Parathyroid adenoma (tissue), 2 donors: ENCODE data around the gene TTL.

ENCODE experiments used
- H2AFZ ChIP-seq: fragments of 300-600 bp; sonication (generic); one replicate; pipeline ENCODE4 v1.7.0; 2017; ENCODE audit warnings: antibody characterized with exemption, mild to moderate bottlenecking
- H3K27ac ChIP-seq: fragments of 300-600 bp; sonication (generic); one replicate; pipeline ENCODE4 v1.7.0; 2017
- H3K27me3 ChIP-seq: fragments of 300-600 bp; sonication (generic); one replicate; pipeline ENCODE4 v1.7.0; 2017; ENCODE audit warnings: low read length; ENCODE audit not compliant: control insufficient read depth, insufficient read depth
- H3K36me3 ChIP-seq: fragments of 300-600 bp; sonication (generic); one replicate; pipeline ENCODE4 v1.7.0; 2017; ENCODE audit warnings: low read length; ENCODE audit not compliant: control insufficient read depth, insufficient read depth
- H3K4me1 ChIP-seq: fragments of 300-600 bp; sonication (generic); one replicate; pipeline ENCODE4 v1.7.0; 2017; ENCODE audit warnings: control low read depth
- H3K4me2 ChIP-seq: fragments of 300-600 bp; sonication (generic); one replicate; pipeline ENCODE4 v1.7.0; 2017; ENCODE audit warnings: low read length
- H3K4me3 ChIP-seq: fragments of 300-600 bp; sonication (generic); one replicate; pipeline ENCODE4 v1.7.0; 2017; ENCODE audit warnings: low read depth, low read length
- H3K79me2 ChIP-seq: fragments of 300-600 bp; sonication (generic); one replicate; pipeline ENCODE4 v1.7.0; 2017; ENCODE audit warnings: control low read depth
- H3K9ac ChIP-seq: fragments of 300-600 bp; sonication (generic); one replicate; pipeline ENCODE4 v1.7.0; 2017; ENCODE audit warnings: mild to moderate bottlenecking
- H3K9me3 ChIP-seq: fragments of 300-600 bp; sonication (generic); one replicate; pipeline ENCODE4 v1.7.0; 2017; ENCODE audit warnings: low read length; ENCODE audit not compliant: control insufficient read depth
- TF ChIP-seq, protein P1 (sequence below): fragments of 300-600 bp; sonication (generic); IDR thresholded peaks from one replicate; pipeline ENCODE4 v1.7.0; 2017; ENCODE audit warnings: antibody characterized with exemption, mild to moderate bottlenecking
- donor health status: primary hyperparathyroidism.

TTL gene

GRCh38 chr2:112474844-112475486, 7.0 kb upstream of the TTL start:
- H3K79me2 ChIP-seq = no peaks in the 10 kb centered on the region
- TF ChIP-seq, protein P1, sequence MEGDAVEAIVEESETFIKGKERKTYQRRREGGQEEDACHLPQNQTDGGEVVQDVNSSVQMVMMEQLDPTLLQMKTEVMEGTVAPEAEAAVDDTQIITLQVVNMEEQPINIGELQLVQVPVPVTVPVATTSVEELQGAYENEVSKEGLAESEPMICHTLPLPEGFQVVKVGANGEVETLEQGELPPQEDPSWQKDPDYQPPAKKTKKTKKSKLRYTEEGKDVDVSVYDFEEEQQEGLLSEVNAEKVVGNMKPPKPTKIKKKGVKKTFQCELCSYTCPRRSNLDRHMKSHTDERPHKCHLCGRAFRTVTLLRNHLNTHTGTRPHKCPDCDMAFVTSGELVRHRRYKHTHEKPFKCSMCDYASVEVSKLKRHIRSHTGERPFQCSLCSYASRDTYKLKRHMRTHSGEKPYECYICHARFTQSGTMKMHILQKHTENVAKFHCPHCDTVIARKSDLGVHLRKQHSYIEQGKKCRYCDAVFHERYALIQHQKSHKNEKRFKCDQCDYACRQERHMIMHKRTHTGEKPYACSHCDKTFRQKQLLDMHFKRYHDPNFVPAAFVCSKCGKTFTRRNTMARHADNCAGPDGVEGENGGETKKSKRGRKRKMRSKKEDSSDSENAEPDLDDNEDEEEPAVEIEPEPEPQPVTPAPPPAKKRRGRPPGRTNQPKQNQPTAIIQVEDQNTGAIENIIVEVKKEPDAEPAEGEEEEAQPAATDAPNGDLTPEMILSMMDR = no peak

DNA sequence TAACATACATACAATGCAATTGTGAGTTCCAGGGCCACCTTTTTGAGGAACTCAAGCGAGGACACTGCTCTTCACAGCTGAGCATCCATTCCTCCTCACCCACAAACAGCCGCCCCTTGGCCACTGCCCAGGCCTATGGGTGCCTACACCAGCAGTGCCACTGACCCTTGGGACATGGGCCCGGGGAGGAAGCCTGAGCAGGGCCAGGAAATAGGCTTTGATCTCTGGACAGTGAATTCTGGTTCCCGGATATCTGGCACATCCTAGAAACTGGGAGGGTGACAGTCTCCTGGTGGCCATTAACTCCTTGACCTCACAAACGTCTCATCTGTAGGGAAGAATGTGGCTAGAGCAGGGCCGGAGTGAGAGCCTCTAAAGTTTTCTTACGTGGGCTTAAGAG, 5.5 kb upstream of the TTL start:
- Histone ChIP-seq H3K9ac (no peak overlapping the region), H3K4me1 (no peaks in the 10 kb centered on the region), H3K4me3 (no peak overlapping the region), H3K36me3 (no peaks in the 10 kb centered on the region), H3K27ac (no peak overlapping the region), H3K4me2 (no peak overlapping the region), H2AFZ (no peak overlapping the region), H3K27me3 (no peaks in the 10 kb centered on the region), H3K79me2 (no peaks in the 10 kb centered on the region), H3K9me3 (no peaks in the 10 kb centered on the region)
- TF ChIP-seq, protein P1 = no peak

More at GRCh38 chr2:112474844-112475486, 7.0 kb upstream of the TTL start:
- H3K4me1 ChIP-seq = no peaks in the 10 kb centered on the region
- H3K36me3 ChIP-seq = no peaks in the 10 kb centered on the region
- no peaks in the 10 kb centered on the region for H3K9me3 ChIP-seq
- no peak overlapping the region for H3K4me2 ChIP-seq
- no peak overlapping the region for H3K27ac ChIP-seq
- no peak overlapping the region for H3K9ac ChIP-seq
- no peaks in the 10 kb centered on the region for H3K27me3 ChIP-seq
- no peak overlapping the region for H2AFZ ChIP-seq
- no peak overlapping the region for H3K4me3 ChIP-seq

GRCh38 chr2:112480530-112481049, 1.4 kb upstream of the TTL start:
- Histone ChIP-seq H3K79me2 (peaks cover 2% of the 10 kb centered on the region), H3K4me3 (peak overlapping the region; percentile 70)

DNA sequence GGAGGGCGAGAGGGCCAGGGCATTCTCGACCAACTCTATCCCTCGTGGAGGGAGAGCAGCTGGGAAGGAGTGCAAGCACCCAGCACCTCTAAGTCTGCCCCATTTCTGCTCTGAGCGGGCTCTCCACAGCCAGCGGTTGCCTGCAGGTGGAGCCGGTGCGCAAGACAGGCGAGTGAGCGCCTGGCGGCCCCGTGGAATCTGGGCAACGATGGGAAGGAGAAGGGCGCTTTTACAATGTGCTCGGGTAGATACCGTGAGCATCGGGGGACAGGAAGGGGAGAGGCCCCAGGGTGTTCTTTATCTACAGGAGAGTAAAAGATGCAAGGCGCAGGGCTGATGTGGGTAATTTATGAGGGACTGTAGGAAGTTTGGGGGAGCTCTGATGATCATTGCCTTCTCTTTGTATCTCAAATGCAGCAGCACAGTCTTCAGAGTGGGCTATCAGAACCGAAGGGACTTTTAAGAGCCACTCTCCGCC, 867 bp upstream of the TTL start:
- Histone ChIP-seq H3K27me3 (no peaks in the 10 kb centered on the region), H3K27ac (peak overlapping the region; percentile 63), H2AFZ (peak overlapping the region; percentile 94), H3K4me2 (peak overlapping the region; percentile 79), H3K4me3 (peak overlapping the region; percentile 70), H3K4me1 (peaks cover 5% of the 10 kb centered on the region), H3K79me2 (peaks cover 4% of the 10 kb centered on the region), H3K9me3 (no peaks in the 10 kb centered on the region), H3K9ac (no peak overlapping the region), H3K36me3 (no peaks in the 10 kb centered on the region)
- TF ChIP-seq, protein P1 = peak; percentile 83

More at GRCh38 chr2:112480530-112481049, 1.4 kb upstream of the TTL start:
- H3K27me3 ChIP-seq = no peaks in the 10 kb centered on the region
- peaks cover 5% of the 10 kb centered on the region for H3K4me1 ChIP-seq
- no peak overlapping the region for H3K9ac ChIP-seq
- no peaks in the 10 kb centered on the region for H3K36me3 ChIP-seq
- TF ChIP-seq, protein P1 = no peak
- peak overlapping the region; percentile 79 for H3K4me2 ChIP-seq
- H3K27ac ChIP-seq = no peak overlapping the region
- H2AFZ ChIP-seq = peak overlapping the region; percentile 94
- H3K9me3 ChIP-seq = no peaks in the 10 kb centered on the region
